ENCODE measurements around the gene XRCC5.
A peak's percentile ranks its signal among the peaks of the same experiment; 100 is the strongest.

The XRCC5 gene

DNA sequence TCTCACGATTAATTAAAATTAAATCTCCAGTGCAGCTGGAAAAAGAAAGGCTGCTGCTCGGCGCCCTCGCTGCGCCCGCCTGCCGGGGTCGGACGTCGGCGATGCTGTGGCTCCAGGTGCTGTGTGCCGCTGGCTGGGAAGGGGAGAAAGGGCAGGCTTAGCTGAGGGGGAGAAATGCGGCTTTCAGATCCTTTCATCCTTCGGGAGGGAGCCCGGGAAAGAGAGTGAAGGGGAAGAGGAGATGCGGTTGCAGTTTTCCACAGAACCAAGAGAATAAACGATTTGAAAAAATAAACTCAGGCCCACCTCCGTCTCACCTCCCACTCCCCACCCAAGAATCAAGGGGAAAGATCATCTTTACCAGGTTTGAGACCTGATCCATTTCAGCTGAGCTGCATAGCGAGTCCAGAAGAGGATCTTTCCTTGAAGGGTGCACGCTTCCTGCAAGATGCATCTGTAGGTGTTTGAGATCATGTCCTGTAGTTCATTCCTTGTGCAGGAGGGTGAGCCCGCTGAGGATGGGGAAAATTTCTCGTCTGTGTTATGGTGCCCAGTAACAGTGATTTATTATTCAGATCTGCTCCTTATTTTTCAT, 26.9 kb upstream of the XRCC5 start:
- DNase-seq (ENCODE audit: extremely low read depth, insufficient read length), result no peak
- H3K4me3 ChIP-seq (replicated peaks; ENCODE audit: low read depth, low read length), result peak overlapping the region; percentile 83
- H3K36me3 ChIP-seq (ENCODE audit: control insufficient read depth, insufficient read depth, low read length), result no peaks in the 10 kb centered on the region
- TF ChIP-seq, protein P1, sequence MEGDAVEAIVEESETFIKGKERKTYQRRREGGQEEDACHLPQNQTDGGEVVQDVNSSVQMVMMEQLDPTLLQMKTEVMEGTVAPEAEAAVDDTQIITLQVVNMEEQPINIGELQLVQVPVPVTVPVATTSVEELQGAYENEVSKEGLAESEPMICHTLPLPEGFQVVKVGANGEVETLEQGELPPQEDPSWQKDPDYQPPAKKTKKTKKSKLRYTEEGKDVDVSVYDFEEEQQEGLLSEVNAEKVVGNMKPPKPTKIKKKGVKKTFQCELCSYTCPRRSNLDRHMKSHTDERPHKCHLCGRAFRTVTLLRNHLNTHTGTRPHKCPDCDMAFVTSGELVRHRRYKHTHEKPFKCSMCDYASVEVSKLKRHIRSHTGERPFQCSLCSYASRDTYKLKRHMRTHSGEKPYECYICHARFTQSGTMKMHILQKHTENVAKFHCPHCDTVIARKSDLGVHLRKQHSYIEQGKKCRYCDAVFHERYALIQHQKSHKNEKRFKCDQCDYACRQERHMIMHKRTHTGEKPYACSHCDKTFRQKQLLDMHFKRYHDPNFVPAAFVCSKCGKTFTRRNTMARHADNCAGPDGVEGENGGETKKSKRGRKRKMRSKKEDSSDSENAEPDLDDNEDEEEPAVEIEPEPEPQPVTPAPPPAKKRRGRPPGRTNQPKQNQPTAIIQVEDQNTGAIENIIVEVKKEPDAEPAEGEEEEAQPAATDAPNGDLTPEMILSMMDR (IDR thresholded peaks at IDR 0.05; ENCODE audit: insufficient read depth, low read length, poor library complexity, severe bottlenecking), result no peak
- no peaks in the 10 kb centered on the region for H3K27me3 ChIP-seq (replicated peaks; ENCODE audit: control insufficient read depth, insufficient read depth, low read length)

DNA sequence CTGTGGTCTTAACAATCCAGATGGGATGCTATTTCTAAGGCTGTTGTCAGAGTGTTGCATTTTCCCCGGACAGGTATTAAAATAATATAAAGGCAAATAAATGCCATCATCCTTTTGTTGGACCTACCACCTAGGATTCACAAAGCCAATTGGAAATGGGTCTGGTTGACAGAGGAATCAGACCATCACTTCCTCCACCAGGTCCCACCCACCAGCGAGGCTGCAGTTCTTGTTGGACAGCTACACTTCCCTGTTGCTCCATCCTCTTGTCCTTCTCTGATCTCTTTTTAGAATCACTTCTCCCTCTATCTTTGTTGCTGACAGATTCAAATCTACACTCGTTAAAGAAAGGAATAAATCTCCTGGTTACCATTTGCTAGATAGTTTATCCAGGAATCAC, 26.3 kb upstream of the XRCC5 start:
- H3K36me3 ChIP-seq (ENCODE audit: control insufficient read depth, insufficient read depth, low read length), result no peaks in the 10 kb centered on the region
- H3K4me3 ChIP-seq (replicated peaks; ENCODE audit: low read depth, low read length), result no peak overlapping the region
- no peaks in the 10 kb centered on the region for H3K27me3 ChIP-seq (replicated peaks; ENCODE audit: control insufficient read depth, insufficient read depth, low read length)
- DNase-seq (ENCODE audit: extremely low read depth, insufficient read length), result no peak
- TF ChIP-seq, protein P1 (IDR thresholded peaks at IDR 0.05; ENCODE audit: insufficient read depth, low read length, poor library complexity, severe bottlenecking), result no peak

DNA sequence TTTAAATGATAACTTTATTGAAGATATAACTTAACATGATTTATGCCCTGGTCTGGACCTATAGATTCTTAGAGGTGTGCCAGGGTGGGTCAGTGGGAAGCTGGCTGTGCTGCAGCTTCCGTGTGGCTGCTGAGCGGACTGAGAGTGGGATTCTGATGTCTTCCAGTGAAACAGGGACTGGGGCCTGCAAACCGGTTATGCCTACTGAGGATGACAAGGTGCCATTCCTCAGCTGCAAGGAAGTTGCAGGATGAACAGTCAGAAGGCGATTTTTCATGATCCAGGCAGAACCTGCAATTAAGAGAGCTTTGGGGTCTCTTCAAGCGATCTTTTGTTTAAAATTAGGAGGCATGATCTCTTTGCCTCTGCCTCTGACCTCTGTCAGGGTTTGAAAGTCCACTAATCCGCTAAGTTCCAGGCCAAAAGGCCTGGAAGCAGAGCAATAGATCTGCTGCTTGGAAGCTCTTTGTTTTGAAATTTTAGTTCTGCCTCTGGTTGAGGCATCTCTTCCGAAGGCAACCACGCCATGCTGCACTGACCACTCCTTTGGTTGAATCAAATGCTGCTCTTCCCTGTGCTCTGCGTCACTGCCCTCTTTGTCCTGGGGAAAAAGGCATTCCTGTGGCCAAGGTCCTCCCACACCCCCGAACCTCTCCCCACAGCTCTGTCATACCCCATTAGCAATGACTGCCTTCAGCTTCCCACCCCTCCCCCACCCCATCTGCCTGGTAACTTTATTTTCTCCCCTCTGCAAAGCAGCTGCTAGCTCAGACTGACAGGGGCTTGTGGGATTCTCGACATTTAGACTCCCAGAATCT, 25.5 kb upstream of the XRCC5 start:
- TF ChIP-seq, protein P1 (IDR thresholded peaks at IDR 0.05; ENCODE audit: insufficient read depth, low read length, poor library complexity, severe bottlenecking), result no peak
- H3K36me3 ChIP-seq (ENCODE audit: control insufficient read depth, insufficient read depth, low read length), result no peaks in the 10 kb centered on the region
- H3K4me3 ChIP-seq (replicated peaks; ENCODE audit: low read depth, low read length), result no peak overlapping the region
- no peak for DNase-seq (ENCODE audit: extremely low read depth, insufficient read length)
- no peaks in the 10 kb centered on the region for H3K27me3 ChIP-seq (replicated peaks; ENCODE audit: control insufficient read depth, insufficient read depth, low read length)

DNA sequence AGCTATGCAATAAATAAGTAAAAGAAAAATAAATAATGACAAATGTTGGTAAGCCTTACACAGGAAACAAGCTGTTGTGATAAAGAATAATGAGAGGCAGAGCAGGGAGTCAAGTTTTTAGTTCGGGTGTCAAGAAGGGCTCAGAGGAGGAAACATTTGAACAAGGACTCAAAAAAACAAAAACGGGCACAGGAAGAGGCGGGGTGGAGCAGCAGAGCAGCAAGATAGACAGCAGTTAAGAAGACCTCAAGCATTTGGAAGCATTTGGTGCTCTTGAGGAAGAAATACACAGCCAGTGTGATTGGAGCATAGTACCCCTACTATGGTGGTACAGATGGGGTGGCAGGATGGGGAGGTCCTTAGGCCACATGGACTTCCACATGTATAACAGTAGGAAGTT, 24.6 kb upstream of the XRCC5 start:
- Histone ChIP-seq H3K36me3 (ENCODE audit: control insufficient read depth, insufficient read depth, low read length) (no peaks in the 10 kb centered on the region), H3K4me3 (replicated peaks; ENCODE audit: low read depth, low read length) (no peak overlapping the region), H3K27me3 (replicated peaks; ENCODE audit: control insufficient read depth, insufficient read depth, low read length) (no peaks in the 10 kb centered on the region)
- DNase-seq (ENCODE audit: extremely low read depth, insufficient read length), result no peak
- TF ChIP-seq, protein P1 (IDR thresholded peaks at IDR 0.05; ENCODE audit: insufficient read depth, low read length, poor library complexity, severe bottlenecking), result no peak

DNA sequence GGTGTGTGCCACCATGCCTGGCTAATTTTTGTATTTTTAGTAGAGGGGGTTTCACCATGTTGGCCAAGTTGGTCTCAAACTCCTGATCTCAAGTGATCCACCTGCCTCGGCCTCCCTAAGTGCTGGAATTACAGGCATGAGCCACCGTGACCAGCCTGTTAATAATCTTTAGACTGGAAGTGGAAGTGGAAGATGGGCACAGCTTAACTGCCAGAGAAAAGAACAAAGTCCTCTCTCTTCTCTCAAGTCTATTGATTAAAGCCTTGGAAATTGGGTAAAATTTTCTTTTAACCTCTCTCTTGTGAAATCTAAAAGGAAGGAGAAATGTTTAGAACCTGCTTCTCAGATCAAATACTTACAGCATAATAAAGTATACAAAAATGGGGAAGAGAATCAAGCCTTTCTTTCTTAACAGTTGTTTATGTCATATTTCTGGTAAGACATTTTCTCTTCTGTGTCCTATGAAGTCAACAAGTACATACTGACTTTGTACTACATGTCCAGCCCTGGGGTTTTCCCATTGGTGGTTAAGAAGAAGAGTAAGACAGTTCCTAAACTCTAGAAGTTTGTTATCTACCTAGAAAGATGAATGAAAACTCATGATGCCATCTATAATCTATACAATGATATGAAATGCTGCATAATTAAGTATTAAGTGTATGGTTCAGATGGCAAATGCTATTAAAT, 22.8 kb upstream of the XRCC5 start:
- TF ChIP-seq, protein P1 (IDR thresholded peaks at IDR 0.05; ENCODE audit: insufficient read depth, low read length, poor library complexity, severe bottlenecking), result no peak
- DNase-seq (ENCODE audit: extremely low read depth, insufficient read length), result no peak
- H3K4me3 ChIP-seq (replicated peaks; ENCODE audit: low read depth, low read length), result no peak overlapping the region
- no peaks in the 10 kb centered on the region for H3K36me3 ChIP-seq (ENCODE audit: control insufficient read depth, insufficient read depth, low read length)
- H3K27me3 ChIP-seq (replicated peaks; ENCODE audit: control insufficient read depth, insufficient read depth, low read length), result no peaks in the 10 kb centered on the region

Measured in GM06990 (cell line).